Stimulated activated CD4-positive, alpha-beta T cell treated with anti-CD3 and anti-CD28 coated beads, Interleukin-4, amount 100 ng/mL, for 1 hour (primary cell): ENCODE data around the gene LSP1.
"Not testable (repeated sequence)": the region's sequence is repeated elsewhere in the genome, so short reads cannot be mapped to it uniquely, and the experiment has no call there.

Experiments used
- DNase-seq: peaks from one replicate; pipeline ENCODE4 v3.0.0-alpha.2; 2020

Gene LSP1

DNA sequence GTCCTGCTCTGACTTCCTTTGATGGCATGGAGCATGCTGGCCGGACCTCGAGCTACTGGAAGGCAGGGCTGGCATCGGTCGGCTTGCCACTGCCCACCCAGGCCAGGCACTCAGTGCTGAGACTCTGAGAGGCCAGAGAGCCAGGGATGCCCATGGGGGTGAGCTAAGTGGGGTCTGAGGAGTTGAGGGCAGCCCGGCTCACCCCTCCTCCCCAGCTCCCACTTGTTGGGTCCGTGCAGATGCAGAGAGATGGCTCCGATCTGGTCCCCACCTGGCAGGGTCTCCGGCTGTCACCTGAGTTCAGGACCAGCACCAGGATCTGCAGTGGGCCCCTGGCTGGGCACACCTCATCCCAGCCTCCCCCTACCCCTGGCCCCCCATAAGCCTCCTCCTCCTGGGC is 13.3 kb downstream of the LSP1 start:
- no peak for DNase-seq

DNA sequence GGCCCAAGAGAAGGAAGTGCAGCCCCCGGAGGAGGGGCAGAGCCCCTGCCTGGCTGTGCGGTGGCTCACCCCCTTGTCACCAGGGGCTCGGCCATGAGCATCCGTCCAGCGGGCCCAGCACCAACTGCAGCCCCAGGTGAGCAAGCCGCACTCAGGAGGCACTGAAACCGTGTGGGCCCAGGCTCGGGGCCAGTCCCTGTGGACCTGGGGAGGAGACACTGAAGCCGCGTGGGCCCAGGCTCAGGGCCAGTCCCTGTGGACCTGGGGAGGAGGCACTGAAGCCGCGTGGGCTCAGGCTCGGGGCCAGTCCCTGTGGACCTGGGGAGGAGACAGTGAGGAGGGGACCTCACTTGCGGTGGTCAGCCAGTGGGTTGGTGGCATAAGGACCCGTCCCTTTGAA is 13.9 kb downstream of the LSP1 start:
- DNase-seq, result no peak

DNA sequence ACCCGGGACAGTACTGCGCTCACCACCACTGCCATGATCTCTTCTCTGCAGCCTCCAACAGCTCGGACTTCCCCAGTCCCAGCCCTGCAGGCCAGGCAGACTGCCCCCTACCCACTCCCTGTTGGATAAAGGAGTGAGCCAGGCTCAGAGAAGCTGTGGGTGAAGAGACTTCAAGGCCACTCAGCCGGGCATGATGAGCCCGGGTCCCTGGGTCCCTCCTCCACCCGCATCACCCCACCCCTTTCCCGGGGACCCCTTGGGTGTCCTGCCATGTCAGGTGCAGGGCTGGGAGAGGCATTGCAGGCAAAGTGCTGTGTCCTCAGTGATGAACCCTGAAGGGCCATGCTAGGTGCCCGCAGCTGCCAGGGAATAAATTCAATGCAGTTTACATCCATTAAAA is 14.5 kb downstream of the LSP1 start:
- DNase-seq, result no peak

DNA sequence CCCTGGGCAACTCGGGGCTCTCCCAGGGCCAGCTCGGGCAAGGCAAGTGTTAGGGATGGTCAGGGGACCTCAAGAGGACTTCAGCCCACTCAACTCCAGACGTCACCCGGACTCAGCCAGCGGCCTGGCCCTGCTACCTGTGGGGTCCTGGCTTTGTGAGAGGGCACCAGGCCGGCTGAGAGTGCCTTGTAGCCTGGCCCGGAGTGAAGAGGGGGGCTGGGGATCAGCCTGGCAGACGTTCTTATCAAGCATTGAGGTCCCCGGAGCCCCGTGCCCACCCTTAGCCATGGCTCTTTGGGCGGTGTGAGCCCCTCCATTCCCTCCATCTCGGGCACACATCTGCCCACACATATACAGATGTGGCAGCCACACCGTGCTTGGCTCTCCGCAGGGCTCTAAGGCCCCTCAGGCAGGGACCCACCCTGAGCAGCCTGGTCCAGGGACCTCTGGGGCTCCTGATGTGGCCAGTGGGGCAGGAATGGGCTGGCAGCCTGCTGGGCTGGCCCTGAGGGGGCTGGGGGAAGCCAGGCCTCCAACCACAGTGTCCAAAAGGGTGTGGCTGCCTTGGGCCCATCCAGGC is 15.3 kb downstream of the LSP1 start:
- DNase-seq, result no peak

DNA sequence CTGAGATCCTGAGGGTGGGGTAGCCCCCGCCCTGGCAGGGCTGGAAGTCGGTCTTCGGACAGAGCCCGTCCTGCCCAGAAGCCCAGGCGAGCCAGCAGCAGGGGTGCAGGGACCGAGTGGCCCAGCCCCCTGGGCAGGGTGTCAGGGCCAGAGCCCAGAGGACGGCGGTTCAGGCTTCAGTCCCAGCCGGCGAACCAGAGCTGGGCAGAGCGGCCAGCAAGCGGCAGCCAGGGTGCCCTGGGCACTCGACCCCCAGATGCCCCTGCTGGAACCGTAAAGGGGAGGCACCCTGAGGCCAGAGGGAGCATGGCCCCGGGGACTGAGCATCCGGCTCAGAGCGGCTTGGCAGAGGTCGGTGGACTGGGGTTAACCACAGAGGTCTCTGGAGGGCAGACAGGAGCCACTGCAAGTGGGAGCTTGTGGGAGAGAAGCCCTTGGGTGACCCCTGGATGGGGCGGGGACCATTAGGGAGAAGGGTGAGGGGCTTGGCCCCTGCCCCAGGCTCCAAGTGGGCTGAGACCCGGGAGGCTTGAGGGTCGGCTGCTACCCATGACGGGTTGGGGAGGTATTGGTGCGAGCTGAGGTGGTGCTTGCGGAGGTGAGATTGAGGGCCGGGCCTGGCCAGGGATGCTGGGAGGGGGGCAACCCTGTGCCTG is 15.9 kb downstream of the LSP1 start:
- no peak for DNase-seq

DNA sequence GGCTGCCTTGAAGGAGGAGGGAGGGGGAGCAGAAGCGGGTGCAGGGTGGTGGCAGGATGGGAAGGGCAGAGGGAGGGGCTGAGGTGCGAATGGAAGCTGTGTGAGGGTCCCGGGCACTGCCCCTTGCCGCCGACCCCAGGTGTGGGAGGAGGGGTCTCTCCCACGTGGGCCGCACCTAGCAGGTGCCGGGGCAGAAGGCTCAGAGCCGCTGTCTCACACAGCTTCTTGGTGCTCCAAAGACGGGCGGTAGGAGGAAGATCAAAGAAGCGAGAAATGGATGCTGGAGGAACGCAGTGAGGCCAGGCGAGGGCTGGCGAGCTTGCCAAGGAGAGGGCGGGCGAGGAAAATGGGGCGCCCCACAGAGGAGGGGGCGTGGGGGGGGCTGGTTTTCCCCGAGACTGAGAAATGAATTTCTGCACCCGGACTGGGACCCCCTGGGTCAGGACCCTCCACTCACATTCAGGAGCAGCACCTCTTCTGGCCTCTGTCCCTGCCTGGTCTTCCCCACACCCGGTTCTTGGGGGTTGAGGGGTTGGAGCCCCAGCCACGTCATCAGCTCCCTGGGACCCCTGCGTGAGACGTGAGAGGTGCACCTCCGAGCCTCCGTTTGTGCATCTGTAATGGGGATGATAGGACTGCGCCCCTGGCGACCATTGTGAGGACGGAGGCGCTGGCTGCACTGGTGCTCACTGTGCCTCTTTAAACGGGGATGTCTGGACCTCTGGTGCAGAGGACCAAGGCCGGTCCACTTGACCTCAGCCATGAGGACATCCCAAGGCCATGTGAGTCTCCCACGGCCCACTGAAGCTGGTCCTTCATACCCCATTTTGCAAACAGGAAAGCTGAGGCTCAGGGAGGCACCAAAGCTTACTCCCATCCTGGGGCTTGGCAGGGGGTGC is 16.8 kb downstream of the LSP1 start:
- DNase-seq, result no peak

DNA sequence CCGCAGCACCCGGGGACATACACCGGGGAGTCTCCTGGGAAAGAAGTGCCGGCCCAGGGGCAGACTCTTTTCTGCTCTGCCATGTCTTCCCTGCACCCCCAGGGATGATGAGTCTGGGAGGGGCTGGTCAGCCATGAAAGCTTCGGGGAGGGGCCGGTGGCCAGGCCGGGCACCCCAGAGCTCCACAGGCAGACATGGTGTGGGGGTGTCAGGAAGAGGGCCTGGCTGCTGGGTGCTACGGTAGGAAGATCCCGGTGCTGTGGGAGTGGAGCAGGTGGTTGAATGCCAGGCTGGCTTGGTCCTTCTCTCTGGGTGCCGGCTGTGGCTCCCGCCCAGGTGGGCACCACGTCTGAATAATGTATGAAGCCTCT is 17.4 kb downstream of the LSP1 start:
- DNase-seq, result no peak

DNA sequence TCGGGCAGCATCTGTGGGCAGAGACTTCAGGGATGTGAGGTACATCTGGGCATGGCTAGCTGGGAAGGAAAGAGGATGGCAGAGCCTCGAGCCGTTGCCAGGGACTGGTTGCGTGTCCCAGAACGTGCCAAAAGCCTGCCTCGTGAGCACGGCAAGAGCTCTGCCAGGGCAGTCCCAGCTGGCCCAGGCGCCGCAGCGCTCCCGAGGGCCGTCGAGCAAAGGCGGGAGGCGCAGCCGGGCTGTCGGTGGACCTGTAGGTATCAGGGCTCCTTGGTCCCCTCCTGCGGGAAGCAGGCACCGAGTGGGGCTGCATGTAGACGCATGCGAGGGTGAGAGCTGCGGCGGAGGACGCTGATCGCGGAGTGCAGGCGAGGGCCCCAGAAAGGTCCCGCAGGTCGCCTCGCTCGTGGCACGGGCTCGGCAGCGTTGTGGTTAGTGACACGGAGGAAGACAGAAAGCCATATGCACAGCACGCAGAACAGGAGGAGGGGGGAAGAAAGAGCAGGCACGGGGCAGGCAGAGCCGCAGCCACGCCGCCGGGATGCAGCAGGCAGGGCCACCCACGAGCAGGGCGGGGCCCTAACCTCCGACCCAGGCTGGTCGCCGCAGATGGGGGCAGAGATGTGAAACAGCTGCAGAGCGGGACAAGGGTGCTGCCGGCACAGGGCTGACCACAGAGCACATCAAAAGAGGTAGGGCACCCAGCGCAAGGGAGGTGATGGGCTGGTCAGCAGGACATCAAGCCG is 18.0 kb downstream of the LSP1 start:
- DNase-seq, result peak; percentile 42

DNA sequence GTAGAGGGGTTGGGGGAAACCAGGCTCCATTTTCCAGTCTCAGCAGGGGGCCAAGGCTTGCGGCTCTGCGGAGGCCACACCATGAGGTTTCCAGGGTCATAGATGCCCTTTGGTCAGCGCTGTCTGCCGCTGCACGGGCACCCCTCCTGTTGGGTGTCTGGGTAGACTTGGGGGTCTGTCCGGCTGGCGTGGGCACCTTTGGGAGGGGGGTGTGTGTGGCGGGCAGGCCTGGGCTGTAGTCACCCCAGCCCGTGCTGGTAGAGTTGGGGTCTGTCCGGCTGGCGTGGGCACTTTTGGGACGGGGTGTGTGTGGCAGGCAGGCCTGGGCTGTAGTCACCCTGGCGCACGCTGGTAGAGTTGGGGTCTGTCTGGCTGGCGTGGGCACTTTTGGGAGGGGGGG is 18.6 kb downstream of the LSP1 start:
- no peak for DNase-seq

DNA sequence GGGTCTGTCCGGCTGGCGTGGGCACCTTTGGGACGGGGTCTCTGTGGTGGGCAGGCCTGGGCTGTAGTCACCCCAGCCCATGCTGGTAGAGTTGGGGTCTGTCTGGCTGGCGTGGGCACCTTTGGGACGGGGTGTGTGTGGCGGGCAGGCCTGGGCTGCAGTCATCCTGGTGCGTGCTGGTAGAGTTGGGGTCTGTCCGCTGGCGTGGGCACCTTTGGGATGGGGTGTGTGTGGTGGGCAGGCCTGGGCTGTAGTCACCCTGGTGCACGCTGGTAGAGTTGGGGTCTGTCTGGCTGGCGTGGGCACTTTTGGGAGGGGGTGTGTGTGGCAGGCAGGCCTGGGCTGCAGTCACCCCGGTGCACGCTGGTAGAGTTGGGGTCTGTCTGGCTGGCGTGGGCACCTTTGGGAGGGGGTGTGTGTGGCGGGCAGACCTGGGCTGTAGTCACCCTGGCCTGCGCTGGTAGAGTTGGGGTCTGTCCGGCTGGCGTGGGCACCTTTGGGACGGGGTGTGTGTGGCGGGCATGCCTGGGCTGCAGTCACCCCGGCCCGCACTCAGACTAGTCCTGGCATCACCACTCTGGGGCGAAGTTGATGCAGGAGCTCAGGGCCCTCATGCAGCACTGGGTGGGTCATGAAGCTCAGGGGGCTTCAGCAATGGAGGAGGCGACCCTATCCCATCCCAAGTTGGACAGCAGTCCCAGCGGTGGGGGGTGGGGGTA is 19.5 kb downstream of the LSP1 start:
- DNase-seq, result no peak

DNA sequence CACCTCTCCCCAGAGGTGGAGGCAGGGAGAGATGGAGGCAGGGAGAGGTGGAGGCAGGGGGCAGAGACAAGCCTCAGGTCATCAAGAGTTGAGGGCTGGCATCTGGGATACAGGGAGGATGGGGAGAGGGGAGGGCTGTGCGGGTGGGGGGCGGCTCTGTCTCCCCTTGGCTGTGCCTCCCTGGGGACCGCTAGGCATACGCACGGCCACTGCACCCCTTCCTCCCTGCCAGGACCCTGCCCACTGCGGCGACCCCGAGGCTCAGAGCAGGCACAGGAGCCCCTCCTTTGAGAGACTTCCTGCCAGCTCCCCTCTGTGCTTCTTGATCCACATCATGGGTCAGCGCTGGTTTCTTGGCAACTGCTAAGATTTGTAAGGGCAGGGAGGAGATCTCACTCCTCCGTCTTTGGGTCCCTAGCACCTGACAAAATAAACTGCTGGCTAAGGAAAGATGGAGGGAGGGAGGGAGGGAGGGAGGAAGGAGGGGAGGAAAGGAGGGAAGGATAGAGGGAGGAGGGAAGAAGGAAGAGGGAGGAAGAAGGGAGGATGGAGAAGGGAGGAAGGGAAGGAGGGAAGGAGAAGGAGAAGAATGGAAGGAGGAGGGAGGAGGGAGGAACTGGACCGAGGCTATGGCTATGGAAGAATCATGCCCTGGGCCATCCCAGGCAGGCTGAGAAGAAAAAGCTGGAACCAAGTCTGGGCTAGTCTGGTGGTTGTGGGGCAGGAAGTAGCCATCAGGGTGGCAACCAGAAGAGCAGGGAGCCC is 20.3 kb downstream of the LSP1 start:
- no peak for DNase-seq

DNA sequence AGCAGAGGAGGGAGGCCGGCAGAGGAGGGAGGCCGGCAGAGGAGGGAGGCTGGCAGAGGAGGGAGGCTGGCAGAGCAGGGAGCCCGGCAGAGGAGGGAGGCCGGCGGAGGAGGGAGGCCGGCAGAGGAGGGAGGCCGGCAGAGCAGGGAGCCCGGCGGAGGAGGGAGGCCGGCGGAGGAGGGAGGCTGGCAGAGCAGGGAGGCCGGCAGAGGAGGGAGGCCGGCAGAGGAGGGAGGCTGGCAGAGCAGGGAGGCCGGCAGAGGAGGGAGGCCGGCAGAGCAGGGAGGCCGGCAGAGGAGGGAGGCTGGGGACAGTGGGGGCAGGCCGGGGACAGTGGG is 20.9 kb downstream of the LSP1 start:
- not testable (repeated sequence) for DNase-seq

DNA sequence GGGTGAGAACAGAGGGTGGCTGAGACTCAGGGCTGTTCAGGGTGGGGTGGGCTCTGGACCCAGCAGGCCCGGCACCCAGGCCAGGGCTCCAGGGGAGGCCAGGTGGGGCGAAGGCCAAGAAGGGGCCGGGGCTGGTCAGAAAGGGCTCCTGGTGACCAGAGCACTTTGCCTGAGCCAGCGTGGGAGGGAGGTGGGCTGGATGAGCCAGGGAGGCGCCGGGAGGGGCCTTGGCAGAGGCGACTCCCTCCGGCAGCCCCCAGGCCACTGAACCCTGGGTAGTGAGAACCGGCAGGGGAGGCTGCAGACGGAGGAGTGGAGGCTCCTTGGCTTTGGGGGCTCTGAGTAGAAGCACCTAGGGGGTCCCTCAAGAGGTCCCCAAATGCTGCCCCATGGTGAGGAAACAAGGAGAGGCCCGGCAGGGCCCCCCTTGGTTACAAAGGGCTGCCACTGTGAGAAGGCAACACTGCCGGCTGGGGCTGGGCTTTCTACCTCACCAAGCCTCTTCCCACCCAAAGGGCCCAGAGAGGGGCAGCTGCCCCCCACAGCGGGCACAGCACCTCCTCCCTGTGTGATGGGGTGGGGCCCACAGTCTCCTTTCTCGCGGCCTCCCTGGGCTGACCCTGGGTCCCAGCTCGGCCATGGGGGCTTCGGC is 21.7 kb downstream of the LSP1 start:
- not testable (repeated sequence) for DNase-seq

DNA sequence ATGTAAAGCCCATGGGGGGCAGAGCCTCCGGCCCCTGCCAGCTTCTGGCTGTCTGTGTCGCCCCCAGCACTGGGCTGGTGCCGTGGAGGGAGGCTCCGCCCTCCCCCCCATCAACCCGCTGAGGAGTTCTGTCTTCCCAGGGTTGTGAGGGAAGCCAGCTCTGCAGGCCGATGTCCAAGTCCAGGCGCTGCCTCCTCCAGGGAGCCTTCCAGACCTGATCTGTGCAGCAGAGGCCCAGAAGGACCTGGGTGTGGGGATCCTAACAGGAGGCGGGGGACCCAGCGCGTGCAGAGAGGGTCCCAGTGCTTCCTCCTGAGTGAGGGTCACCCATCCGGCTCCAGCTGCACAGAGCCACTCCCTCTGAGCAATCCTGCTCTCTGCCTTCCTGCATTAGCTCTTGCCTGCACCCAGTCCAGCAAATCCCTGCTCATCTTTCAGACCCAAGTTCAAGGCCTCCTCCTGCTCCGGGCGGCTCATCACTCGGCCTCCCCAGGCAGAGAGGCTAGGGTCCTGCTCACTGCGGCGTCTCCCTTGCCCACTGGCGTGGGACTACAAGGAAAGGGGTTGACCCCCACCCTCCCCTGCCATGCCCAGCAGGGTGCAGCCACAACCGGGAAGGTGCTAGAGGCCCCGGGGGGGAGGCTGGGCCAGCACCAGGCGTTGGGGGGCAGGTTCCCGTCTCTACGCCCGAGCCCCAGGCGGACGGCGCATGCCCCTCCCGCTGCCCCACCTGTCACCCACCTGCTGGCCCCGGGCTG is 22.4 kb downstream of the LSP1 start:
- DNase-seq, result no peak

DNA sequence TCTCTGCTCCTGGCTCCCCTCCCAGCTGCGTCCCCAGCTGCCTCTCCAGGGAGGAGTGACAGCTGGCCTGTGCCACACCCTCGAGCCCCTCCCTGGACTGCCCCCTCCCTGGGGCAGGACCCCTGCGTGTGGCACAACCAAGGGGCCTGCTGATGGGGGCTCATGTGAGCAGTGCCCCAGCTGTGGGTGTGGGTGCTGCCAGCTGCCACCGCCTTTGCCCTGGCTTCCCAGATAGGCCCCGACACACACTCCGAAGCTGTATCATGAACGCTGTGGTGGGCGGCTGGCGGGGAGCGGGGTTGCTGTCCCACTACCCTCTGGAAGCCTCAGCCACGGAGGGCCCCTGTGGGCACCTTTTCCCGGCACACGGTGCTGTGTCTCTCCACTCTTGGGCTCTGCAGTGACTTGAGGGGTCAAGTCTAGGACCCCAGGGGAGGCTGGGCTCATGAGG is 23.0 kb downstream of the LSP1 start:
- DNase-seq, result not testable (repeated sequence)

DNA sequence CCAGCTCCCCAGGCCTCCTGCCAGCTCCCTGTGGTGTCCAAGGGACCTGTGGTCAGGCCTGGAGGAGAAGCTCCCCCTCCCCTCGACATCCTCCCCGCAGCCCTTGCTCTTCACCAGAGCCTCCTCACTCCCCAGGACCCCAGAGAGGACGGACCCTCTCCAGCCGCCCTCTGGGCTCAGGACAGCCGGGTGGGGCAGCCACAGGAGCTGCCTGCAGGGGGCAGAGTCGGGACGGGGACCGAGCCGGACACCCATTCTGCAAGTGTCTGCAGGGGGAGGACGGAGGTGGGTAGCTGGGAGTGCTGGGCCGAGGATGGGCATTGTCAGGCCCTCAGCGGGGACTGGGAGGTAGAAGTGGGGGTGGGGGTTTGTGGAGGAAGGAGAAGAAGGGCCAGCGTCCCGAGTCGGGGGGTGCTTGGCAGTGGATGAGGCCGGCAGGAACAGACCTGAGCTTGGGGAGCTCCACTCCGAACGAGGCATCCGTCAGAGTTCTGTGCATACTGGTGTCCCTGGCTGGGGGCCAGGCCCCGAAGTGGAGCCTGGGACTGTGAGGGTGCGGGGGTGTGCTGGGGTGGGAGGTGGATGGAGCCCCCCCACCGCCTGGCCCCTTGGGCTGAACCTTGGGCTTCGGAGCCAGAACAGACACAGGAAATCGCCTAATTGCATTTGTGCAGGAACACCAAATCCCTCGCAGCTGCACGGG is 23.6 kb downstream of the LSP1 start:
- DNase-seq, result no peak

DNA sequence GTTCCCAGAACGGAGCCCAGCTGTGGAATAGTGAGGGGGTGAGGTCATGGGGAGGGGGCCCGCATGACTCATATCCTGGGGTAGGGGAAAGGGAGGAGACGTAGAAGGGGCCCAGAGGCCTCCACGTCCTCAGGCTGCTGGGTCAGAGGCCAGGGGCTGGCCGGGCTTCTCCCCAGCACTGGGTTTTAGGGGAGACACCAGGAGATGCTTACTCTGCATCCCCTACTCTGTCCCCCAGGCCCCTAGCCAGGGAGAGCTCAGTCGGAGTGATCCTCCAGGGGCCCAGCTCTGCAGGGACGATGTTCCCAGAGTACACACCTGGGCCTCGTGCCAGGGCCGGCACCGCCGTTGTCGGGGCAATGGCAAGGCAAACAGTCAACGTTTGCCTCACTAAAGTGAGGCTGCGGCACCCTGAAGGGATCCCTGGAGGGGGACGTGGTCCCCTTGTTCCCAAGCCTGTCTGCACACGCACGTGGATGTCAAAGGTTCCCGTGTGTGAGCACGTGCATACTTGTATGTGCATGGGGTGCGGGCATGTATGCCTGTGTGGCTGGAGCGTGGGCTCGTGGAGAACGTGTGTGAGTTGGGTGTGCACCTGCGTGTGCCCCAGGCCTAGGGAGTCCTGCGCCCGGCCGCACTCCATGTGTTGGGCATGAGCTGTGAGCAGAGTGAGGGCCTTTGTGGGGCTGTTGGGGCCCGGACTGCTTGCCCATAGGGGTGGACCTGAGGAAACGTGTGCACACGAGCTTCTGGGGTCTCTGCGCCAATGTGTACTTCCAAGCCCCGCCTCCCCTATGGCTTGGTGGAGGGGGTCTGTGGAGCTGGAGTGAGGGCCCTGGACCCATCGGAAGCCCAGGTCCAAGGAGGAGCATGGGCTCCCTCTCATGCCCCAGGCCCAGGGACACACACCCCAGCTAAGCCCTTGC is 24.6 kb downstream of the LSP1 start:
- DNase-seq, result no peak

DNA sequence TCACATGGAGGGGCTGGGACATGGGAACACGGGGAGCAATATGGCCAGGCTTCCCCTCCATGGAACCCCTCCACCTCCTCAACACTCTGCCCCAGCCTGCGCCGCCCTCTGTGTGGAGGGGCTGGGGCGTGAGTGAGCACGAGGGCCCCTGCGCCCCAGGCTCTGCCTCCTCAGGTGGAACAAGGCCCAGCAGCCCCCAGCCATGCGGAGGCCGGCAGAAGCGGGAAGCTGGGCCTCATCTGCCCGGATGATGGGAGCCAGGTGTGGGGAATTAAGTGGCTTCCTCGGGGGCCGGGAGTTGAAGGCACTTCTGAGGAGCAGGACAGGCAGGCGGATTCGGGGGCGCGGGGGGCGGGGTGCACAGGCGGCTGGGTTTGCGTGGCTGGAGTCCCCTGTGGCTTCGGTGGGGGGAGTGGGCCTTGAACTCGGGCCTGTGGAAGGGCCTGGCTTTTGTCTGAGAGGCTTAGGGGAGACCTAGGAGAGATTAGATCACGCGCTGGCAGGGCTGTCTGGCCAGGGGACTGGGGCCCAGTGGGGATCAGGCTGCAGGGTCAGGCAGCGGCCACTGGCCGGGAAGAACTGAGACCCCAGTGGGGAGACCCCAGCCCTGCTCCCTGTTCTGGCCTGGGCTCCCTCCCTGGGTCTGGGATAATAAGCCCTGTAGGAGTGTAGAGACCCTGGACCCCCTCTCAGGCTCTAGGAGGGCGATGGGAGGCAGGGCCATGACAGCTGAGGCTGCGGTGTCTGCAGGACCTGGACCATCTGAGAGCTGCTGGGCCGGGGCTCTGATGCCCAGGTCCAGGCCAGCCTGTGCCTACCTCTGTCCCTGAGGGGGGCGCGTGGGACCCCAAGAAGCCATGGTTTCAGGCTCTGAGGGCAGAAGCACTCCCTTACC is 25.5 kb downstream of the LSP1 start:
- no peak for DNase-seq
